Adrenal gland (tissue), 12 donors: ENCODE measurements around the gene KIF21B. TPM values are rescaled to one million over a fixed set of nuclear protein-coding genes. Genes with fewer than 3 reads are reported as not detected.

Source experiments
- polyA plus RNA-seq, 3 donors: library from polyadenylated mRNA; stranded (reverse); fragments of 200-250 nt in 2 of 3; fragments of 350-450 nt in 1 of 3; fragmentation: Illumina TruSeq in 1 of 3; extraction: RNeasy Lipid Tissue Mini Kit (QIAGEN cat#74804) in 1 of 3; gene quantifications; one replicate each; pipeline ENCODE4 v1.2.3, GENCODE V29; 2013 to 2014
- small RNA-seq, 2 donors: library from RNA; depleted of rRNA; stranded (forward); fragments of <200 nt; gene quantifications; one replicate each; pipeline ENCODE3, GENCODE V24; 2016
- total RNA-seq, 9 donors: library from RNA; depleted of rRNA in 4 of 9; stranded (reverse); fragments of >200 nt in 4 of 9; fragments of 120-200 nt in 1 of 9; fragmentation: NEBNext Ultra II Directional in 1 of 9; extraction: Animal tissue kit (Norgen Biotek cat#: 25700) in 1 of 9; gene quantifications; one replicate each; pipeline versions ENCODE4 v1.1.0 to v1.2.4, GENCODE V29; 2013 to 2023
- donor health status: healthy with polysubstance abuse.
- donor health status: Bipolar disorder and iron deficiency.
- donor health status: DM: yes; HTN: yes; CAD: no.
- donor health status: DM: no; HTN: no; CAD: no.
- donor health status: DM: no; HTN: no; CAD: no.
- donor health status: DM: yes; HTN: yes; CAD: no.

The KIF21B gene
- total and polyA plus RNA-seq, 12 donors: 0.28 to 2.8 (median 1.3) TPM

Small RNA genes lying within 50 kb of the gene (small RNA-seq; reads per million reads assigned to genes)
- gene RNU6-704P: 0 reads per million in 2 donors

Other genes with a start within 250 kb of the KIF21B start
- gene GPR25, start 150.7 kb downstream of the KIF21B start, total RNA-seq: under 1 TPM in 2 of 9 donors, not detected in 7; 0.18 to 0.69 TPM
- not detected for gene GPR25, start 150.7 kb downstream of the KIF21B start, polyA plus RNA-seq
- gene INAVA, start 128.8 kb downstream of the KIF21B start, total RNA-seq: under 1 TPM in 4 of 9 donors, not detected in 5; 0.14 to 0.46 (median 0.22) TPM
- under 1 TPM in 2 of 3 donors, not detected in 1; 0.03 to 0.24 TPM for gene INAVA, start 128.8 kb downstream of the KIF21B start, polyA plus RNA-seq
- gene CACNA1S, start 88.7 kb upstream of the KIF21B start, total RNA-seq: under 1 TPM in 2 of 9 donors, not detected in 7; under 0.01 to 0.07 TPM
- not detected for gene CACNA1S, start 88.7 kb upstream of the KIF21B start, polyA plus RNA-seq
- not detected for gene ASCL5, start 103.5 kb upstream of the KIF21B start, total RNA-seq
- under 1 TPM in 1 of 3 donors, not detected in 2; 0.10 TPM for gene ASCL5, start 103.5 kb upstream of the KIF21B start, polyA plus RNA-seq
- gene TMEM9, start 130.8 kb upstream of the KIF21B start, total RNA-seq: 100 to 1,000 TPM in 8 of 9 donors, 10 to 100 TPM in 1; 99.0 to 283 (median 137) TPM
- 100 to 1,000 TPM in 2 of 3 donors, 10 to 100 TPM in 1; 78.5 to 115 (median 100) TPM for gene TMEM9, start 130.8 kb upstream of the KIF21B start, polyA plus RNA-seq
- gene IGFN1, start 167.1 kb upstream of the KIF21B start, total RNA-seq: 1 to 10 TPM in 2 of 9 donors, under 1 TPM in 4, not detected in 3; 0.23 to 1.3 (median 0.27) TPM
- 1 to 10 TPM in 2 of 3 donors, under 1 TPM in 1; 0.09 to 3.0 (median 2.6) TPM for gene IGFN1, start 167.1 kb upstream of the KIF21B start, polyA plus RNA-seq